Transverse colon (tissue), 4 donors: ENCODE results near the gene PROSER2.

ENCODE experiments used
- CTCF ChIP-seq, 5 experiments: fragments of 200-600 bp in 3 of 5; fragments of 450-650 bp in 2 of 5; sonication (generic) in 3 of 5; IDR thresholded peaks; 1 replicate in 2 of 5; 2 replicates in 3 of 5; pipeline ENCODE4 v1.5.1; 2016 to 2017; ENCODE audit warnings: antibody characterized with exemption in 5 of 5, inconsistent platforms in 3 of 5, mild to moderate bottlenecking in 2 of 5, moderate library complexity in 1 of 5
- POLR2AphosphoS5 ChIP-seq, 3 donors: sonication (generic); formaldehyde crosslinking; IDR thresholded peaks; one replicate each; pipeline ENCODE4 v1.6.1; 2016; ENCODE audit warnings: antibody characterized with exemption in 3 of 3

GRCh38 chr10:11893749-11894278, 70.7 kb downstream of the PROSER2 start:
- no peak for TF ChIP-seq POLR2AphosphoS5 (IDR thresholded peaks at IDR 0.05)
- no peak for TF ChIP-seq CTCF (IDR thresholded peaks at IDR 0.05)
